Daoy (cell line): Measurements from ENCODE around the gene NTNG1. TPM values are rescaled to one million over a fixed set of nuclear protein-coding genes. Genes with fewer than 3 reads are reported as not detected.

ENCODE experiments used
- DNase-seq: peaks from one replicate; pipeline ENCODE4 v3.0.0-alpha.2; 2015; ENCODE audit warnings: low read depth
- total RNA-seq: library from RNA; depleted of rRNA; stranded (reverse); fragments of >200 nt; shearing (Covaris generic); gene quantifications from 2 replicates; pipeline ENCODE4 v1.2.3, GENCODE V29; 2014

The NTNG1 gene
- total RNA-seq, 1 experiment from 2014 or later = 3.4 TPM

- no peak for DNase-seq
These were observed 310.9 kb downstream of the NTNG1 start for GRCh38 chr1:107451715-107452114.

GRCh38 chr1:107454791-107455190 is 314.0 kb downstream of the NTNG1 start:
- no peak for DNase-seq

GRCh38 chr1:107457989-107458388 is 317.1 kb downstream of the NTNG1 start:
- no peak for DNase-seq

DNA sequence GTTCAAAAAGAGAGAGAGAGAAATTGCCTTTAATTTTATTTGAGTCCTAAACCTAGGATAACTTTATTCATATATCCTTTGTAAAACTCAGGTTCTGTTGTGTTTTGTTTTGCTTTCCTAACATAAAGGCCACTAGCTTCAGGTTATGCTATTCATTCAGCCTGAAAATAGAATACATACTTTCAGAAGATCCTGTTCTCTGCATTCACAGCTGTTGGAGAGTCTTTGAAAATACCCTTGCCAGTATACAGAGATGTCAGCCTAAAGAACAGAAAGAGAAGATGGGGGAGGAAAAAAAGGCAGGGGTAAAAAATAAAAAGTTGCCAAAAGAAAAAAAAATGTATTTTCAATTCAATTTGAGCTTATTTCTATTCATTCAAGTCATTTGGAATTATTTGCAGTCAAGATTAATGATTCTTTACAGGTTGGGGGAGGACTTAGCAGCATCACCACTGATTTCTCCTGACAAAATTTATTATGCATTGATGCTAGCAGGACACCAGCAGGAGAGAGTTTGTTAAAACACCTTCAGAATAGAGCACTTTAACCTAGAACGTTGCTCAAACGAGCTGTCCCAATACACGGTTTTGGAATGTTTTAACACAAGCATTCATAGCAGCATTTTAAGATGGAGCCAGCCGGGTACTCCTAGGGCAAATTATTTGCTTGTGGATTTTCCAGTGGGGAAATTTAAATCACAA is 318.5 kb downstream of the NTNG1 start:
- DNase-seq = no peak

GRCh38 chr1:107460035-107460434 is 319.2 kb downstream of the NTNG1 start:
- no peak for DNase-seq

- DNase-seq = no peak
These were observed 324.0 kb downstream of the NTNG1 start for GRCh38 chr1:107464827-107465226.

GRCh38 chr1:107467286-107467685 is 326.4 kb downstream of the NTNG1 start:
- DNase-seq = no peak

DNA sequence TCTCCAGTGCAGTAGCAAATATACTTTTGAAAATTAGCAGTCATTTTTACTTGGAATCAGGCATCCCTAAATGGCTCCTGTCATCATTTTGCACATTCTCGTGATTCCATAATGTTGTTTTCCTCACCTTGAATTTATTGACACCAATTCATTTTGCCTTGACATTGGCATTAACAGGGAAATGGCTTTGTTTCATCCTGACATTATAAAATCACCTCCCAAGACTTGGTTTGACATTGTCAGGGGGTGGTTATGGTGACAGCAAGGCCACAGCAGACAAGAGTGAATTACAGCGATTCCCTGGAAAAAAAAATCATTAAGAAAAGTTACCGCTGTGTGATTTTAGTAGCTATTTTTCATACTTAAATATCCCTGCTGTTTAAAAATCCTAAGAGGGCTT is 327.0 kb downstream of the NTNG1 start:
- no peak for DNase-seq

- no peak for DNase-seq
These were observed 332.2 kb downstream of the NTNG1 start for GRCh38 chr1:107473065-107473464.

DNA sequence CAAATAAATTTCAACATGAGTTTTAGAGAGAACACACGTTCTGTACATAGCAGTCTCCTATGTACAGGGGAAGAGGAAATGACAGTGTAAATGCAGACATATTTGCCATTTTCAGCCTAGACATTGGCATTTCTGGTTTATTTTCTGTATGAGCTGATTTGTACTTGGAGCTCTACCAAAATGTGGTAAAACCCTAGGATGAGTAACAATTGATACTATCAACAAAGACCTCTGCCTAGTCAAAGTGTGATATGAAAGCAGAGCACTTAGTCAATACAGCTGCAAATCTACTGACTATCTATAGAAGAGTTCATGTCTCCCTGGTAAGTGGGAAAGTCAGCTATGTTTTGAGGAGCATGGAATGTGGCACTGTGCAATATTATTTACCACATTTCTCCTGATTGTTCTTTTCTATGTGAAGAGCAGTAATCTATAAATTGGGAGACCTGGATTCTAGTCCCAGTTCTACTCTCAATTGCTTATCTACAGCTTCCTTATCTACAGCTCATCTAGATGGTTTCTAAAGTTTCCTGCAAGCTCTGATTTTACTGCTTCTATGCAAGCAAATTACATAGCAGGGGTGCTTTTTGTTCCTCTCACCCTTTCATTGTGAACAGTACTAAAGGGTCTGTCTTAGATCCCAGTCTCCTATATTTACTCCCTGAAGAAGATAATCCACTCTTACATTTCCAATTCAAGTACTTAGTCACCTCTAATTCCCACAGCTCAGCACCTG is 334.2 kb downstream of the NTNG1 start:
- no peak for DNase-seq

DNA sequence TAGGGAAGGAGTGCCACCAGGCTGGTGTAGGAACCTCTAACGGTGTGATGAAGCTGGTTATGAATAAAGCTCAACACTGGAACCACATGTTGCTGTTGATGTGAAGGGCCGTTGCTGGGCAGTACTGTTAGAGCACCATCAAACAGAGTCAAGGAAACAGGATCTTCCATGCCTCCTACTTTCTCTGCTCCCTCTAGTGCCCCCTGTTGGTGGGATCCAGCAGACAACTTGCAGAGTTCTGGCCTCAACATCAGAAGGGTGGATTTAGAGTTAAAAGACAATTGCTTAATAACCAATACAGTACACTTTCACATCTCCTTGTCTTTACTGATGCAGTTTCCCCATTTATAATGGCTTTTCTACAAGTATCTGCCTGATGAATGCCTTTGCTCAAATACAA is 336.4 kb downstream of the NTNG1 start:
- DNase-seq = no peak

- no peak for DNase-seq
These were observed 339.1 kb downstream of the NTNG1 start for GRCh38 chr1:107479865-107480350.

GRCh38 chr1:107480548-107481415 is 339.9 kb downstream of the NTNG1 start:
- DNase-seq = no peak

- no peak for DNase-seq
These were observed 341.0 kb downstream of the NTNG1 start for GRCh38 chr1:107481756-107482384.

- DNase-seq = no peak
These were observed 343.1 kb downstream of the NTNG1 start for GRCh38 chr1:107483949-107484348.

DNA sequence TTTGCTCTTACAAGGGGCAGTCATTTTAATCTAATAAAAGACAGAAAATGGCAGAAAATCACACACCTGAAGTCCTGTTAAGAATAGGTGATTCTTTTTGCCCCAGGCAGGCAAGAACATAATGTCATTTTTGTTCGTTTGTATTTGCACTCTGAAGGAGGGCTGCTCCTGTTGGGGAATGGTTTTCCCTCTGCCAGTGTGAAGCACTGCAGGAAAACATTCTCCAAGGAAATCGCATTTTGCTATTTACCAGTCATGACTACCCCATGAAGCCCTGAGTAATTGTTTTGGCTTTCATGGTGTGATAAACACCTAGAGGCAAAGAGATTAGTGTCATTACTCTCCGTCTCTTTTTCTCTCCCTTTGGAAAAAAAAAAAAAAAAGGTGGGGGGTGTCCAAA is 345.5 kb downstream of the NTNG1 start:
- no peak for DNase-seq

GRCh38 chr1:107487506-107487905 is 346.7 kb downstream of the NTNG1 start:
- DNase-seq = no peak

GRCh38 chr1:107491582-107491981 is 350.7 kb downstream of the NTNG1 start:
- DNase-seq = no peak

DNA sequence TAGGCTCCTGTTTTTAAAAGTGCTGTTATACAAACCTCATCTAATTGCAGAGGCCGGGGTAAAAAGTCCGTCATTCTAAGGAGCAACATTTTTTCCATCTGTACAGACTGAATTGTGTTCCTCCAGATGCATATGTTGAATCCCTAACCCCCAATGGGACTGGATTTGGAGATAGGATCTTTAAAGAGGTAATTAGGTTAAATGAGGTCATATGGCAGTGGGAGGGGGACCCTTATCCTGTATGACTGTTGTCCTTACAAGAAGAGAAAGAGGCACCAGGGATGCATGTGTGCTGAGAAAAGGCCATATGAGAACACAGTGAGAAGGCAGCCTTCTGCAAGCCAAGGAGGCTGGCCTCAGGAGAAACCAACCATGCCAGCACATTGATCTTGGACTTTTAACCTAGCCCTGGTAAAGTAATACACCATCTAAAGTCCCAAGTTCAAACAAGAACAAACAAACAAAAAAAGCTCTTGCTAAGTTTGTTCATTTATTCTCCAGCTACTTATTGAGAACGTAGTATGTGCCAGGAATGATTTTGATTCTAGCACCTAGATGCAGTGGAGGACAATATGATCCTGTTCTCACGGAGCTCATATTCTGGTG is 352.4 kb downstream of the NTNG1 start:
- DNase-seq = no peak

DNA sequence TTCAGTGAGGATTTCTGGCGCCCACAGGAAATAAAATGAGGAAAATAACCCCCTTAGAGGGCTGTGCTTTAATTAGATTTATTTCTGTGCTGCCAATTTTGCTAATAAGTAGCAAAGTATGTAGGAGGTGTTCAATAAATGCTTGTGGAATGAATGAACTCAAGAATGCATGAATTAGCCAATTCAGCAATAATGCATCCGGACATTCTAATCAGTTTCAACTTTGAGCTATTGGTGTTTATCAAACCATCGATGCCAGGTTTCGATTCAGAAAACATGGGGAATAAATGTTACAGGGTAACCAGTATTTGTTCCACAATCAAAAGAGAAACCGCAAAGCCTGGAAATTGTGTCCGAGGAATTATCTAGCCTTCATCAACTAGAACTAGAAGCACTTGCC is 353.2 kb downstream of the NTNG1 start:
- no peak for DNase-seq

DNA sequence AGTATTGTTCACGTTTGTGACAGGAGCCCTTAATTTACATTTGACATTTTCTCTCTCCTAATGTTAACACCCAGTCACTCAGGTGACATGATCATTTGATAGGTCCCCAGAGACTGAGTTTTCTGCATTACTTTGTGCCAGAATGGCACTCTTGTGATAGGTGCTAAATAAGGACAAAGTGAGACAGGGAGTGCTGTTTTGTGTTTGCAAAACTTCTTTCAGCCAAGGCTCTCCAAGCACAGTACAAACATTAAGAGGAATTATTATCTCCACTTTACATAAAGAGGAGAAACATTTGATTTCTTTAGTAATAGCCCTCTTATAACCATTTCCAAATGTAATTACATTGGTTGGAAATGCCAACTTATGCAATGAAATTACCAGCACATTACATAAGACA is 355.2 kb downstream of the NTNG1 start:
- DNase-seq = no peak
